Stimulated activated CD8-positive, alpha-beta memory T cell treated with anti-CD3 and anti-CD28 coated beads, Interleukin-15, amount 100 ng/mL, for 24 hours (primary cell): Measurements from ENCODE around the gene CEACAM1.
"Not testable (repeated sequence)": the region's sequence is repeated elsewhere in the genome, so short reads cannot be mapped to it uniquely, and the experiment has no call there.

Experiments
- DNase-seq: peaks from one replicate; pipeline ENCODE4 v3.0.0-alpha.2; 2020; ENCODE audit warnings: low read depth

The CEACAM1 gene

GRCh38 chr19:42528354-42529247 is at the start of gene CEACAM1:
CEACAM1 (minus strand) TSS chr19:42528481; CDS start chr19:42528374, 107 bp downstream.
- no peak for DNase-seq

- no peak for DNase-seq
These were observed 48.7 kb upstream of the CEACAM1 start for GRCh38 chr19:42577016-42577415.

GRCh38 chr19:42576241-42576640 is 48.0 kb upstream of the CEACAM1 start:
- DNase-seq: no peak

- DNase-seq: no peak
These were observed 45.4 kb upstream of the CEACAM1 start for GRCh38 chr19:42573642-42574041.

- no peak for DNase-seq
These were observed 42.8 kb upstream of the CEACAM1 start for GRCh38 chr19:42571116-42571515.

GRCh38 chr19:42569193-42569592 is 40.9 kb upstream of the CEACAM1 start:
- no peak for DNase-seq

GRCh38 chr19:42568006-42568405 is 39.7 kb upstream of the CEACAM1 start:
- no peak for DNase-seq

GRCh38 chr19:42567567-42567966 is 39.3 kb upstream of the CEACAM1 start:
- no peak for DNase-seq

- no peak for DNase-seq
These were observed 35.3 kb upstream of the CEACAM1 start for GRCh38 chr19:42563352-42564210.

GRCh38 chr19:42561512-42561911 is 33.2 kb upstream of the CEACAM1 start:
- DNase-seq: no peak

GRCh38 chr19:42560731-42561130 is 32.5 kb upstream of the CEACAM1 start:
- no peak for DNase-seq

GRCh38 chr19:42558450-42559150 is 30.3 kb upstream of the CEACAM1 start:
- DNase-seq: no peak

GRCh38 chr19:42557386-42557871 is 29.1 kb upstream of the CEACAM1 start:
- not testable (repeated sequence) for DNase-seq

GRCh38 chr19:42555801-42556200 is 27.5 kb upstream of the CEACAM1 start:
- no peak for DNase-seq

GRCh38 chr19:42555317-42555716 is 27.0 kb upstream of the CEACAM1 start:
- no peak for DNase-seq

GRCh38 chr19:42554046-42554575 is 25.8 kb upstream of the CEACAM1 start:
- DNase-seq: no peak

GRCh38 chr19:42553292-42554045 is 25.2 kb upstream of the CEACAM1 start:
- no peak for DNase-seq

GRCh38 chr19:42552086-42553065 is 24.1 kb upstream of the CEACAM1 start:
- DNase-seq: no peak

- DNase-seq: not testable (repeated sequence)
These were observed 22.2 kb upstream of the CEACAM1 start for GRCh38 chr19:42550521-42550920.

GRCh38 chr19:42549067-42549466 is 20.8 kb upstream of the CEACAM1 start:
- DNase-seq: not testable (repeated sequence)
